Suprapubic skin (tissue), 4 donors: ENCODE results near the gene EPHB1. TPM values are rescaled to one million over a fixed set of nuclear protein-coding genes. Genes with fewer than 3 reads are reported as not detected.

Source experiments
- DNase-seq, 2 donors: peaks; one replicate each; pipeline ENCODE4 v3.0.0-alpha.2; 2019; ENCODE audit warnings: low spot score in 2 of 2
- H3K27ac ChIP-seq: fragments of 200-600 bp; sonication (generic); one replicate; pipeline ENCODE4 v1.5.1; 2019
- H3K27me3 ChIP-seq: fragments of 200-600 bp; sonication (generic); one replicate; pipeline ENCODE4 v1.5.1; 2019
- H3K36me3 ChIP-seq: fragments of 200-600 bp; sonication (generic); one replicate; pipeline ENCODE4 v1.5.1; 2019
- H3K4me1 ChIP-seq: fragments of 200-600 bp; sonication (generic); one replicate; pipeline ENCODE4 v1.5.1; 2019
- H3K4me3 ChIP-seq: fragments of 200-600 bp; sonication (generic); one replicate; pipeline ENCODE4 v1.5.1; 2019; ENCODE audit warnings: mild to moderate bottlenecking
- H3K9me3 ChIP-seq: fragments of 200-600 bp; sonication (generic); one replicate; pipeline ENCODE4 v1.5.1; 2019
- EP300 ChIP-seq: sonication (generic); formaldehyde crosslinking; IDR thresholded peaks from one replicate; pipeline ENCODE4 v1.6.1; 2017; ENCODE audit warnings: antibody characterized with exemption
- POLR2A ChIP-seq, 2 donors: fragments of 450-650 bp; IDR thresholded peaks; one replicate each; pipeline ENCODE4 v1.6.1; 2017; ENCODE audit warnings: antibody characterized with exemption in 2 of 2, mild to moderate bottlenecking in 2 of 2, moderate library complexity in 2 of 2
- POLR2AphosphoS5 ChIP-seq, 3 donors: sonication (generic); formaldehyde crosslinking; IDR thresholded peaks; one replicate each; pipeline ENCODE4 v1.6.1; 2017; ENCODE audit warnings: antibody characterized with exemption in 3 of 3
- WGBS: methylation state at CpG from one replicate; pipeline ENCODE4 v1.1.5; 2018; 5-methylcytosine and 5-hydroxymethylcytosine counted together
- total RNA-seq, 4 donors: library from RNA; depleted of rRNA; stranded (reverse); fragments of >200 nt; gene quantifications; one replicate each; pipeline ENCODE4 v1.1.0, GENCODE V29; 2016
- TF ChIP-seq, protein P1 (sequence below), 2 donors: fragments of 200-600 bp in 1 of 2; fragments of 450-650 bp in 1 of 2; sonication (generic) in 1 of 2; IDR thresholded peaks; one replicate each; pipeline ENCODE4 v1.5.1; 2016 to 2019; ENCODE audit warnings: antibody characterized with exemption in 2 of 2, mild to moderate bottlenecking in 1 of 2, moderate library complexity in 1 of 2

EPHB1 gene
- total RNA-seq, 4 donors from 2014 or later, result 8.5 to 30.7 (median 18.5) TPM

DNA sequence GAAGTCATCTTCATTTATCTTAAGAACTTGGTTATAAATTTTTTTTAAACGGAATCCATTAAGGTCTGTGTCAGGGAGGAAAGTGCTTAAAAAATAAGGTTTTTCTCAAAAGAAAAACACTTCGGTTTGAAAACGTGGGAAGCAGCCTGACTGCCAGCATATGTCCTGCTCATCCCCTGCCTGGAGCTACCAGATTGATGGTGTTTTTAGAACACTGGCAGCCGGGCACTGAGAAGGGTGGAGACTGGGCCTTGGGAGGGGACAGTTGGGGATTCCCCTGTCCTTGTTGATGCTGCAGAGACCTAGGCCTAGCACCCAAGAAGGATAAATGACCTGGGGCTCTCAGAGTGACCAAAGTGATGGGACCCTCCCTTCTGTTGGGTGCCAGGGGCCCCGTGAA lies 296.9 kb downstream of the EPHB1 start:
- Histone ChIP-seq H3K4me3 (no peak overlapping the region), H3K4me1 (no peaks in the 10 kb centered on the region), H3K27ac (no peak overlapping the region), H3K9me3 (no peaks in the 10 kb centered on the region), H3K27me3 (no peaks in the 10 kb centered on the region), H3K36me3 (no peaks in the 10 kb centered on the region)
- no peak for TF ChIP-seq EP300
- TF ChIP-seq, protein P1, sequence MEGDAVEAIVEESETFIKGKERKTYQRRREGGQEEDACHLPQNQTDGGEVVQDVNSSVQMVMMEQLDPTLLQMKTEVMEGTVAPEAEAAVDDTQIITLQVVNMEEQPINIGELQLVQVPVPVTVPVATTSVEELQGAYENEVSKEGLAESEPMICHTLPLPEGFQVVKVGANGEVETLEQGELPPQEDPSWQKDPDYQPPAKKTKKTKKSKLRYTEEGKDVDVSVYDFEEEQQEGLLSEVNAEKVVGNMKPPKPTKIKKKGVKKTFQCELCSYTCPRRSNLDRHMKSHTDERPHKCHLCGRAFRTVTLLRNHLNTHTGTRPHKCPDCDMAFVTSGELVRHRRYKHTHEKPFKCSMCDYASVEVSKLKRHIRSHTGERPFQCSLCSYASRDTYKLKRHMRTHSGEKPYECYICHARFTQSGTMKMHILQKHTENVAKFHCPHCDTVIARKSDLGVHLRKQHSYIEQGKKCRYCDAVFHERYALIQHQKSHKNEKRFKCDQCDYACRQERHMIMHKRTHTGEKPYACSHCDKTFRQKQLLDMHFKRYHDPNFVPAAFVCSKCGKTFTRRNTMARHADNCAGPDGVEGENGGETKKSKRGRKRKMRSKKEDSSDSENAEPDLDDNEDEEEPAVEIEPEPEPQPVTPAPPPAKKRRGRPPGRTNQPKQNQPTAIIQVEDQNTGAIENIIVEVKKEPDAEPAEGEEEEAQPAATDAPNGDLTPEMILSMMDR (IDR thresholded peaks at IDR 0.05), result no peak
- TF ChIP-seq POLR2AphosphoS5 (IDR thresholded peaks at IDR 0.05), result no peak
- TF ChIP-seq POLR2A (IDR thresholded peaks at IDR 0.05), result no peak
- WGBS, result 65% methylated on average over 5 of the region's 5 CpGs
- DNase-seq, result peak in 1 of 2 donors; percentile 54

DNA sequence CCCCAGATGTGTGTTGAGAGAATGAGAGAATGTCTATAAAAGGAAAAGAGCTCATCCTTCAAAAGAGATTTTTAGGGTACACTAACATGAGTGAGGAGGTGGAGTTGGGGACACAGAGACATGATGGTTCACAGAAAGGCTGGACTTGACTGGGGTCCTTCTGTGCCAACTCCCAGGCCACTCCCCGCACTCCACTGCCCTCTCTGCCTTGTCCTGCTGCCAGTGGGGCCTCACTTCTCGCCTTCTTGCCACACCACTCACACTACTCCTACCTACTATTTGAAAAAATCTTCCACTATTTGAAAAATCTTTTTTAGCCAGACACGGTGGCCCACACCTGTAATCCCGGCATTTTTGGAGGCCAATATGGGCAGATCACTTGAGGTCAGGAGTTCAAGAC lies 298.1 kb downstream of the EPHB1 start:
- H3K4me1 ChIP-seq, result no peaks in the 10 kb centered on the region
- no peaks in the 10 kb centered on the region for H3K36me3 ChIP-seq
- peak in 1 of 2 donors; percentile 21 for DNase-seq
- H3K9me3 ChIP-seq, result no peaks in the 10 kb centered on the region
- H3K4me3 ChIP-seq, result no peak overlapping the region
- H3K27ac ChIP-seq, result no peak overlapping the region
- H3K27me3 ChIP-seq, result no peaks in the 10 kb centered on the region
- TF ChIP-seq EP300, result no peak
- no peak for TF ChIP-seq POLR2A (IDR thresholded peaks at IDR 0.05)
- no peak for TF ChIP-seq POLR2AphosphoS5 (IDR thresholded peaks at IDR 0.05)
- TF ChIP-seq, protein P1 (IDR thresholded peaks at IDR 0.05), result no peak
- WGBS, result 96% methylated on average over 4 of the region's 4 CpGs

DNA sequence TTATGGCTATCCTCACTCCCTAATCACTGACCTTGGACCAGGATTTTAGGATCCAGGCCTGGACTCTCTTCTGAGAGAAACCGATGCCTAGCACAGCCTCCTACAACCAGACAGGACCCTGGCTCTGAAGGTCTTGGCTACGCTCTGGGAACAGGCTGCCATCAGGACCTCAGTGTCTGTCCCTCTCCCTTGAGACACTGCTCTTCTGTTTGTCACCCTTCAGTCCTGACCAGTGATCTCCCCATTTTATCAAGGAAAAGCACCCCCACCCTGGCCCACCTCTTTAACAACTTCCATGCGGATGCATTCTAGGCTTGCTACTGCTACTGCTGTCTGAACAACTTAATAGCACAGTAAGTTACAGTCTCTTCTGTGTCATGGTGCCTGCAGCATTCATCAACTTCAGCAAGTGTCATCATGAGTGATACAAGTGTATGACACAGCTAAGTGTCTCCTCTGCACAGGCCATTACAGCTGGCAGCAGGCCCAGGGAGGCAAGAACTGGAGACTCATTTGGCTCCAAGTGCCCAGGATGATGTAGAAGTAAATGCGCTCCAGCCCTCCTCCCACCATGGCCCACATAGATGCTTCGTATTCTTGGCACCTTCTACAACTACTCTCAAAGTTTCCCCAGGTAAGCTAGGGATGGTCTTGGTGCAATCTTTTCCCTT lies 302.4 kb downstream of the EPHB1 start:
- Histone ChIP-seq H3K9me3 (no peaks in the 10 kb centered on the region), H3K4me3 (no peak overlapping the region), H3K4me1 (no peaks in the 10 kb centered on the region), H3K36me3 (no peaks in the 10 kb centered on the region), H3K27ac (no peak overlapping the region), H3K27me3 (no peaks in the 10 kb centered on the region)
- 80% methylated on average over 5 of the region's 5 CpGs for WGBS
- TF ChIP-seq POLR2A (IDR thresholded peaks at IDR 0.05), result no peak
- no peak for TF ChIP-seq EP300
- TF ChIP-seq, protein P1 (IDR thresholded peaks at IDR 0.05), result no peak
- no peak for TF ChIP-seq POLR2AphosphoS5 (IDR thresholded peaks at IDR 0.05)
- DNase-seq, result peak in 1 of 2 donors; percentile 45

DNA sequence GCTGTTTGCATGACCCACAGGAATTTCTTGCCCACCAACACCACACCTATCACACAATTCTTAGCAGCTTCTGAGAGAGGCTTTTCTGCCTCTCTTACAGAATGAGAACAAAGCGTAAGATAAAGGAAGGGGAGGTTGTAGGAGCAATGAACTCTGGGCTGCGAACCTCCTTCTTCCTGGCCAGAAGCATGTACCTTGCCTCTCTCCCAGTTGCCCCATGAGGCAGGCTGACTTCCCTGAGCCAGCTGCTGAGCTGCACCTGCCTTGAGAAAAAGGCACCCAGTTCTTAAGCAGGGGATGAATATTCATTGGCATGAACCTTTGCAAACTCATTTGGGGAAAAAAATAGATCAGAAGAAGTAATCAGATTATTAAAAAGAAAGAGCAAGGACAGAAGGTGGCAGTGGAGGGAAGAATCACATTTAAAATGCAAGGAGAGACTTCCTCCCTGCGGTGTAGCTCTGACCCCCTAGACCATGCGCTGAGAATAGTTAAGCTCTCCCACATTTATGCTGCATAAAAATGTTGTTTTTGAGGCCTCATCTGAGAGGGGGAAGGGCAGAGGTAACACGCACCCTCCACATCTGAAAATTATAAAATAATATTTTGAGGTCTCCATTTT lies 304.8 kb downstream of the EPHB1 start:
- Histone ChIP-seq H3K27ac (no peak overlapping the region), H3K9me3 (no peaks in the 10 kb centered on the region), H3K27me3 (no peaks in the 10 kb centered on the region), H3K4me3 (no peak overlapping the region), H3K36me3 (no peaks in the 10 kb centered on the region), H3K4me1 (no peaks in the 10 kb centered on the region)
- DNase-seq, result peak in 1 of 2 donors; percentile 18
- WGBS, result 76% methylated on average over 5 of the region's 5 CpGs
- TF ChIP-seq POLR2AphosphoS5 (IDR thresholded peaks at IDR 0.05) (no peak), POLR2A (IDR thresholded peaks at IDR 0.05) (no peak), EP300 (no peak)
- TF ChIP-seq, protein P1 (IDR thresholded peaks at IDR 0.05), result no peak

DNA sequence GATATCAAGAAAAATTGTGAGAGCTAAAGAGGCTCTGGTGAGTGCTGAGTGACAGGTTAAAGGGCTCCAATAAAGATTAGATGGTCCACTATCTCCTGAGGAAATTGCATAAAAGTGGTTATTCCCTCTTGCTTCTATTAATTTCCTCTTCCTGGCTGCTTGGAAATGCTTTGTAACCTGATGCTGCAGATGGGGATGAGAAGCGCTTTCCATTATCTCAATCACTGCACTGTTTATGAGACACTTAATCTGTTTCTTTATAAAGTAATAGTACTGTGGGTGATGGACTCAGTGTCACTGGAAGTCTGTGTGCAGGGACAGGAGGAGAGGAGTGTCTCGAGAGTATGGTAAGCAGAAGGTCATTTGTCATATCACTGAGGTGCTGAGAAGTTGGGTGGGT lies 305.3 kb downstream of the EPHB1 start:
- H3K27me3 ChIP-seq, result no peaks in the 10 kb centered on the region
- H3K4me1 ChIP-seq, result no peaks in the 10 kb centered on the region
- H3K9me3 ChIP-seq, result no peaks in the 10 kb centered on the region
- TF ChIP-seq EP300, result no peak
- TF ChIP-seq, protein P1 (IDR thresholded peaks at IDR 0.05), result no peak
- no peak for TF ChIP-seq POLR2A (IDR thresholded peaks at IDR 0.05)
- no peak for TF ChIP-seq POLR2AphosphoS5 (IDR thresholded peaks at IDR 0.05)
- no peak overlapping the region for H3K27ac ChIP-seq
- no peak for DNase-seq
- H3K36me3 ChIP-seq, result no peaks in the 10 kb centered on the region
- WGBS, result 75% methylated on average over 2 of the region's 2 CpGs
- no peak overlapping the region for H3K4me3 ChIP-seq
